IMR-90 (cell line): ENCODE measurements around the gene UBL7.

Source experiments
- BHLHE40 ChIP-seq: fragments of 150-350 bp; IDR thresholded peaks from 2 replicates; pipeline ENCODE4 v1.6.1; 2016; ENCODE audit warnings: mild to moderate bottlenecking, low read depth, low read length
- CEBPB ChIP-seq: IDR thresholded peaks from 2 replicates; pipeline ENCODE4 v1.6.1; 2012; ENCODE audit warnings: low read depth, low read length, improper control_type of control experiment
- CHD1 ChIP-seq: IDR thresholded peaks from 2 replicates; pipeline ENCODE4 v1.6.1; 2012; ENCODE audit warnings: low read depth, low read length, improper control_type of control experiment
- MAFK ChIP-seq: IDR thresholded peaks from 2 replicates; pipeline ENCODE4 v1.6.1; 2012; ENCODE audit warnings: low read depth, low read length, improper control_type of control experiment
- MXI1 ChIP-seq: IDR thresholded peaks from 2 replicates; pipeline ENCODE4 v1.6.1; 2012; ENCODE audit warnings: low read depth, mild to moderate bottlenecking, low read length, moderate library complexity, borderline replicate concordance
- POLR2A ChIP-seq: IDR thresholded peaks from 2 replicates; pipeline ENCODE4 v1.6.1; 2012; ENCODE audit warnings: mild to moderate bottlenecking, low read depth, low read length
- RAD21 ChIP-seq: IDR thresholded peaks from 2 replicates; pipeline ENCODE4 v1.6.1; 2012; ENCODE audit warnings: low read length, improper control_type of control experiment
- RFX5 ChIP-seq: IDR thresholded peaks from 2 replicates; pipeline ENCODE4 v1.8.0; 2012; ENCODE audit warnings: low read depth, mild to moderate bottlenecking, low read length, moderate library complexity
- SMC3 ChIP-seq: fragments of 150-350 bp; IDR thresholded peaks from 2 replicates; pipeline ENCODE4 v1.6.1; 2016; ENCODE audit warnings: low read depth, mild to moderate bottlenecking, antibody characterized with exemption, low read length, moderate library complexity
- TF ChIP-seq, protein P1 (sequence below): conservative IDR thresholded peaks from 2 replicates; pipeline ENCODE4 v1.5.1; 2012; ENCODE audit warnings: mild to moderate bottlenecking, low read depth, low read length, improper control_type of control experiment
- TF ChIP-seq, protein P2 (sequence below): fragments of 150-350 bp; IDR thresholded peaks from 2 replicates; pipeline ENCODE4 v1.6.1; 2016; ENCODE audit warnings: low read depth, mild to moderate bottlenecking, low read length, moderate library complexity, borderline replicate concordance
- TF ChIP-seq, protein P3 (sequence below): fragments of 150-350 bp; IDR thresholded peaks from 2 replicates; pipeline ENCODE4 v1.6.1; 2017; ENCODE audit warnings: mild to moderate bottlenecking, antibody characterized with exemption, low read length, low read depth

DNA sequence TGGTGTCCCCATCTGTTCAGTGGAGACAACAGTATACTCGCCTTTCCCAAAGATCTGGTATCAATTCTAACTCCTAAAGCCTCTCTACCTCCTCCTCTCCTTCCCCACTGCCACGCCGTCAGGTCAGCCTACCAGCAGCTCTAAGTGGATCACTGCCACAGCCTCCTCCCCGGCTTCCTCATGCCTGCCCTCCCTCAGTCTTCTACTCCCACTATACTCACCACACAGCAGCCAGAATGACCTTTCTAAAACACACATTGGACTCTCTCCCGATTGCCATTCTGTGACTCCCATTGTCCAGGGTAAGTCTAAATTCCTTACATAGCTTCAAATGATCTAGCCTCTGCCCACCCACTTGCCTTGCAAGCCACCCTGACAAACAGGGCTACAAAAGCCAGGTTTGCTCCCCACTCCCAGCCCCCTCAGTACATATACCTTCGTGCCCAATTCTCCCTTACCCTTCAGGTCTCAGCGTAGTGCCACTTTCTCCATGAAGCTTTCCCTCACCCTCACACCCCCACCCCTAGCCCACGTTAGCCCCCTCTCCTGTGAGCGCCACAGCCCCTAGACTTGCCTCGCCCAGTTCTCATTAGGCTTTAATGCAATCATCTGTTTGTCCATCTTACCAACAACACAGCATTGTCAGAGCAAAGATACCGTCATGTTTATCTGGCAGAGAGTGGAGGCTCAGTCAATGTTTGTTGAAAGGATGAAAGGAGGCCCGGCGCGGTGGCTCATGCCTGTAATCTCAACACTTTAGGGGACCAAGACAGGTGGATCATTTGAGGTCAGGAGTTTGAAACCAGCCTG, 17.7 kb downstream of the UBL7 start:
- TF ChIP-seq, protein P1, sequence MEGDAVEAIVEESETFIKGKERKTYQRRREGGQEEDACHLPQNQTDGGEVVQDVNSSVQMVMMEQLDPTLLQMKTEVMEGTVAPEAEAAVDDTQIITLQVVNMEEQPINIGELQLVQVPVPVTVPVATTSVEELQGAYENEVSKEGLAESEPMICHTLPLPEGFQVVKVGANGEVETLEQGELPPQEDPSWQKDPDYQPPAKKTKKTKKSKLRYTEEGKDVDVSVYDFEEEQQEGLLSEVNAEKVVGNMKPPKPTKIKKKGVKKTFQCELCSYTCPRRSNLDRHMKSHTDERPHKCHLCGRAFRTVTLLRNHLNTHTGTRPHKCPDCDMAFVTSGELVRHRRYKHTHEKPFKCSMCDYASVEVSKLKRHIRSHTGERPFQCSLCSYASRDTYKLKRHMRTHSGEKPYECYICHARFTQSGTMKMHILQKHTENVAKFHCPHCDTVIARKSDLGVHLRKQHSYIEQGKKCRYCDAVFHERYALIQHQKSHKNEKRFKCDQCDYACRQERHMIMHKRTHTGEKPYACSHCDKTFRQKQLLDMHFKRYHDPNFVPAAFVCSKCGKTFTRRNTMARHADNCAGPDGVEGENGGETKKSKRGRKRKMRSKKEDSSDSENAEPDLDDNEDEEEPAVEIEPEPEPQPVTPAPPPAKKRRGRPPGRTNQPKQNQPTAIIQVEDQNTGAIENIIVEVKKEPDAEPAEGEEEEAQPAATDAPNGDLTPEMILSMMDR, result no peak
- TF ChIP-seq POLR2A, result no peak
- no peak for TF ChIP-seq SMC3
- TF ChIP-seq MXI1, result no peak
- TF ChIP-seq CHD1, result no peak
- TF ChIP-seq MAFK, result no peak
- no peak for TF ChIP-seq CEBPB
- TF ChIP-seq, protein P2, sequence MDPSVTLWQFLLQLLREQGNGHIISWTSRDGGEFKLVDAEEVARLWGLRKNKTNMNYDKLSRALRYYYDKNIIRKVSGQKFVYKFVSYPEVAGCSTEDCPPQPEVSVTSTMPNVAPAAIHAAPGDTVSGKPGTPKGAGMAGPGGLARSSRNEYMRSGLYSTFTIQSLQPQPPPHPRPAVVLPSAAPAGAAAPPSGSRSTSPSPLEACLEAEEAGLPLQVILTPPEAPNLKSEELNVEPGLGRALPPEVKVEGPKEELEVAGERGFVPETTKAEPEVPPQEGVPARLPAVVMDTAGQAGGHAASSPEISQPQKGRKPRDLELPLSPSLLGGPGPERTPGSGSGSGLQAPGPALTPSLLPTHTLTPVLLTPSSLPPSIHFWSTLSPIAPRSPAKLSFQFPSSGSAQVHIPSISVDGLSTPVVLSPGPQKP, result no peak
- TF ChIP-seq, protein P3, sequence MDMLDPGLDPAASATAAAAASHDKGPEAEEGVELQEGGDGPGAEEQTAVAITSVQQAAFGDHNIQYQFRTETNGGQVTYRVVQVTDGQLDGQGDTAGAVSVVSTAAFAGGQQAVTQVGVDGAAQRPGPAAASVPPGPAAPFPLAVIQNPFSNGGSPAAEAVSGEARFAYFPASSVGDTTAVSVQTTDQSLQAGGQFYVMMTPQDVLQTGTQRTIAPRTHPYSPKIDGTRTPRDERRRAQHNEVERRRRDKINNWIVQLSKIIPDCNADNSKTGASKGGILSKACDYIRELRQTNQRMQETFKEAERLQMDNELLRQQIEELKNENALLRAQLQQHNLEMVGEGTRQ, result no peak
- no peak for TF ChIP-seq RFX5
- no peak for TF ChIP-seq RAD21
- TF ChIP-seq BHLHE40, result no peak
